ENCODE results near the gene CREB3.

Gene CREB3

DNA sequence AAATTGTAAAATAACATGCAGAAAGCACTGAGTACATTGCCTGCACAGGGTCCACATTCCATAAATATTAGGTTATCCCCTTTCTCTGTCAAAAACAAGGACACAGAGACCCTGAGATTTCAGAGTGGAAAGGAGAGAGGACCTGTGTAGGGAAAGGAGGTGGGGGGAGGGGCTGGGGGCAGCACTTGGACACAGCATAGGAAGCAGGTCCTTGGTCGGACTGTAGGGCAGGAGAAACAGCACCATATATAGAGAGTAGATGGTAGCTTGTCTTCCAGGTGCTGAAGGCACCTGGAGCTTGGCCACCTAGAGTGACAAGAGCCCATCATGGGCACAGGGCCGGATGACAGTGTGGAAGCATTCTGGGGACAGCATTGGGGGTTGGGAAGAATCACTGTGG, 45.2 kb upstream of the CREB3 start:
- no peak overlapping the region for H3K4me3 ChIP-seq (ENCODE audit: low read depth, low read length)
- TF ChIP-seq MYC (IDR thresholded peaks at IDR 0.05; ENCODE audit: low read depth, low read length) (no peak), POLR2A (IDR thresholded peaks at IDR 0.05; ENCODE audit: extremely low read depth, insufficient read length) (no peak)
- TF ChIP-seq, protein P1, sequence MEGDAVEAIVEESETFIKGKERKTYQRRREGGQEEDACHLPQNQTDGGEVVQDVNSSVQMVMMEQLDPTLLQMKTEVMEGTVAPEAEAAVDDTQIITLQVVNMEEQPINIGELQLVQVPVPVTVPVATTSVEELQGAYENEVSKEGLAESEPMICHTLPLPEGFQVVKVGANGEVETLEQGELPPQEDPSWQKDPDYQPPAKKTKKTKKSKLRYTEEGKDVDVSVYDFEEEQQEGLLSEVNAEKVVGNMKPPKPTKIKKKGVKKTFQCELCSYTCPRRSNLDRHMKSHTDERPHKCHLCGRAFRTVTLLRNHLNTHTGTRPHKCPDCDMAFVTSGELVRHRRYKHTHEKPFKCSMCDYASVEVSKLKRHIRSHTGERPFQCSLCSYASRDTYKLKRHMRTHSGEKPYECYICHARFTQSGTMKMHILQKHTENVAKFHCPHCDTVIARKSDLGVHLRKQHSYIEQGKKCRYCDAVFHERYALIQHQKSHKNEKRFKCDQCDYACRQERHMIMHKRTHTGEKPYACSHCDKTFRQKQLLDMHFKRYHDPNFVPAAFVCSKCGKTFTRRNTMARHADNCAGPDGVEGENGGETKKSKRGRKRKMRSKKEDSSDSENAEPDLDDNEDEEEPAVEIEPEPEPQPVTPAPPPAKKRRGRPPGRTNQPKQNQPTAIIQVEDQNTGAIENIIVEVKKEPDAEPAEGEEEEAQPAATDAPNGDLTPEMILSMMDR (IDR thresholded peaks at IDR 0.05; ENCODE audit: low read depth, low read length): no peak
- TF ChIP-seq, protein P2, sequence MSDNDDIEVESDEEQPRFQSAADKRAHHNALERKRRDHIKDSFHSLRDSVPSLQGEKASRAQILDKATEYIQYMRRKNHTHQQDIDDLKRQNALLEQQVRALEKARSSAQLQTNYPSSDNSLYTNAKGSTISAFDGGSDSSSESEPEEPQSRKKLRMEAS (IDR thresholded peaks at IDR 0.05; ENCODE audit: low read depth, low read length): no peak

DNA sequence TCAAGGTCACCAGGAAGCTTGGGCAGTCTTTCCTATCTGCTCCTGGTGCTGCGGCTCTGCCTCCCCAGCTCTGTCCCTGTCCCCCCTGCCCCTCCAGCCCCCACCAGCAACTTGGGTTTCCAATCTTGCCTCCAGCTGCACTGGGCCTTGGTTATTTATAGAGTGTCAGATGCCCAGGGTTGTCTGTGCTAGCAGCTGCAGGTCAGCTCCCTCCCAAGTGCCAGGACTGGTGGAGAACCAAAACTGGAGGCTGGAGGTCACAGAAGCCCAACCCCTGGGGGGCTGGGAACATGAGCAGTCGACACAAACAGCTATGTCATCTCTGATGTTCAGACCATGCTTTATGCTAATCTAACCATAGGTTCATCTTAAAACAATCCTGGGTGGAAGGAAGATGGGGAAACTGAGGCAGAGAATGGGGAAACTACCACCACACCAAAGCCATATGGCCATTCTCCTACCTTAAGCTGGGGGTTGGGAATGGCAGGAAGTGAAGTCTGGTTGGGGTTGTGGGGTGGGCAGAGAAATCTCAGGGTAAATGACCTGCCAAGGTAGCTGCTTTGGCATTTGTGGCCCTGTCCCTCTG, 44.4 kb upstream of the CREB3 start:
- no peak for DNase-seq (ENCODE audit: low read depth)
- H3K4me3 ChIP-seq (ENCODE audit: low read depth, low read length): no peak overlapping the region
- no peak for TF ChIP-seq POLR2A (IDR thresholded peaks at IDR 0.05; ENCODE audit: extremely low read depth, insufficient read length)
- no peak for TF ChIP-seq MYC (IDR thresholded peaks at IDR 0.05; ENCODE audit: low read depth, low read length)

More for the DNA sequence above, 45.2 kb upstream of the CREB3 start:
- no peak for DNase-seq (ENCODE audit: low read depth)

DNA sequence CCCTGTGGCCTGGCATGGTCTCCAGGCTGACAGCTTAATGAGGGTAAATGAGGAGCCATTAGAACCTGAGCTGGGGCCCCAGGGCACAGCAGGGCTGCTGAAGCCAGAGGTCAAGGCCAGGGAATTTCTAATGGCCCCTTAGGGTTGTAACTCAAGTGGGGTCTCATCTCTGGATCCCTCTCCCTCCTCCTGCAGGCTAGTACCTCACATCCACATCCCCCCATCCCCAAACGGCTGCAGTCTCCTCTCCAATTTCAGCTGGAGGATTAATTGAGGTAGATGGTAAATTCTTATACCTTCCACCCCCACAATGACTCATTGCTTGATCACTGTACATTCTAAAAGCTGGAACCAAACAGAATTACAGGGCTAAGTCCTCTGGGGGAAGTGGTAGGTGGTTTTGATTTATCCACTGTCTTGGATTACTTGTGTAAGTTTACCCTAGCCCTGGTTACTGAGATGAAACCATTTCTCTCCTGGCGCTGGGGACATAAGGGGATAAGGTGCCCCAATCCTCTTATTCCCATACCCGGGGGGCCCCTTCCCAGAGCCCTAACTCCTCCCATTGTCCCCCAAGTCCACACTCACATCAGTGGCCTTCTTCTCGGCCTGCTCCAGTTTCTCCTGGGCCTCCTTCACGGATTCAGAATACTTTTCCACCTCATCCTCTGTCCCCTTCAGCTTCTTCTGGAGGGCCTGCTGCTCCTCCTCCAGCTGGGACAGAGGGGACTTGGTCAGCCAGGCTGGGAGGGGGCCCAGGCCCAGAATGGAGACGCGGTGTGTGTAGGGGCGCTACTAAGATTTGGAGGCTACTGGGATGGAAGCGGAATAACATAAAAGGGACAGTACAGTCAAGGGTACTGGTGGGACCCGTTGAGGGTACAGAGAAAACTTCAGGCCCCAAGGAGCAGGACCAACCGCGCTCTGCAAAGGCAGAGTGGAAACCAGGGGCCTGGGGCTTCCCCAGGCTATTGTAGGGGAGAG, 43.6 kb upstream of the CREB3 start:
- no peak overlapping the region for H3K4me3 ChIP-seq (ENCODE audit: low read depth, low read length)
- TF ChIP-seq, protein P1 (IDR thresholded peaks at IDR 0.05; ENCODE audit: low read depth, low read length): no peak
- no peak for TF ChIP-seq MYC (IDR thresholded peaks at IDR 0.05; ENCODE audit: low read depth, low read length)
- TF ChIP-seq, protein P2 (IDR thresholded peaks at IDR 0.05; ENCODE audit: low read depth, low read length): no peak
- TF ChIP-seq POLR2A (IDR thresholded peaks at IDR 0.05; ENCODE audit: extremely low read depth, insufficient read length): no peak
- DNase-seq (ENCODE audit: low read depth): peak; percentile 51

DNA sequence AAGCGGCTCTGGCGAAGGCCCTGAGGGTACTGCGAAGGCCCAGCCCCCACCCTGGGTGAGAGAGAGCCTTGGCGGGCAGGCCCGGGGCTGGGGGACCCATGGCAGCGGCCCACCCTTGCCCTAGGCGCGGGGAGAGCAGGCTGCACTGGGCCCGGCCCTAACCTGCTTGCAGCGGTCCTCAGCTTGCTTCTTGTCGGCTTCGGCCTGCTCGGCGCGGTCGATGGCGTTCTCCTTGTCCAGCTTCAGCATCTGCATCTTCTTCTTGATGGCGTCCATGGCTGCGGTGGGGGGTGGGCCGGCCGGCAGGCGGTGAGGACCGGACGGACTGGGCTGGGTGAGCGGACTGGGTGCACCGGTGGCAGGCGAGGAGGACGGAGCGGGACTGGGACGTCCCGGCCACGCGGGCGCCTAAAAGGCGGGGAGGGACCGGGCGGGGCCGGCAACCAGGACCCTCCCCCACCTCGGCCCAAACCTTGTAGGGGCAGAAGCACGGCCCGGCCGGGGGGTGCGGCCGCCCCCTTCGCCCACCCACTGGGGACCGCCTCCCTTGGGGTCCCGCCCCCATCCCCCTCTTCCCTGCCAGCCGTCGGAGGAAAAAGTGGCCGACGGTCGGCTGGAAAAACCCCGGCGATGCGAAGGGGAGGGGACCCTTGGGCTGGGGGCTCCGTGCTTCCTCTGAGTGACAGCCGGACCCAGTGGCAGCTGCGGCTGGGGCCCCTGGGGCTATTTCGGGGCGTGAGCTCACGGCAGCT, 42.7 kb upstream of the CREB3 start, which contains the start of gene TPM2:
Gene TPM2, minus strand, starts transcription at position 384 of the 752 bp plus-strand sequence. Its CDS starts 108 bp downstream, at position 276.
- TF ChIP-seq, protein P1 (IDR thresholded peaks at IDR 0.05; ENCODE audit: low read depth, low read length): no peak
- TF ChIP-seq MYC (IDR thresholded peaks at IDR 0.05; ENCODE audit: low read depth, low read length): no peak
- TF ChIP-seq, protein P2 (IDR thresholded peaks at IDR 0.05; ENCODE audit: low read depth, low read length): no peak
- no peak for TF ChIP-seq POLR2A (IDR thresholded peaks at IDR 0.05; ENCODE audit: extremely low read depth, insufficient read length)
- DNase-seq (ENCODE audit: low read depth): no peak
- peak within 1 kb of the TSS; percentile 49 for H3K4me3 ChIP-seq (ENCODE audit: low read depth, low read length)

DNA sequence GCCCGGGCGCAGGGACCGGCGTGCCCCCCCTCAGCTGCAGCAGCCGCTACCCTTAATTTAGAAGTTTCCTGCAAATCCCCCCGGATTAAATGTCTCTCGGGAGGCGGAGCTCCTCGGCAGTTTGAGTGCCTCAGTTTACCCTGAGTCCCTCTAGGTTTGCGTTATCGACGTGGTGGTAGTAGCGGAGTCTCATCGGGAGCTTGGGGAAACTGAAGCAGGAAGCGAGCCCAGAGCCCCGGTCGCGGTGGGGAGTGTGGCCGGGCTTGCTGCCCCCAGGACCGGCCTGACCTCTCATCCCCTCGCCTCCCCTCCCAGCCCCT, 42.2 kb upstream of the CREB3 start:
- peak; percentile 25 for DNase-seq (ENCODE audit: low read depth)
- TF ChIP-seq, protein P1 (IDR thresholded peaks at IDR 0.05; ENCODE audit: low read depth, low read length): no peak
- TF ChIP-seq, protein P2 (IDR thresholded peaks at IDR 0.05; ENCODE audit: low read depth, low read length): no peak
- TF ChIP-seq MYC (IDR thresholded peaks at IDR 0.05; ENCODE audit: low read depth, low read length): no peak
- TF ChIP-seq POLR2A (IDR thresholded peaks at IDR 0.05; ENCODE audit: extremely low read depth, insufficient read length): no peak
- peak overlapping the region; percentile 44 for H3K4me3 ChIP-seq (ENCODE audit: low read depth, low read length)
